AG09309 (cell line): Measurements from ENCODE around the gene NSMCE1.

Source experiments
- DNase-seq: peaks from one replicate; pipeline ENCODE4 v3.0.0-alpha.2; 2010; ENCODE audit warnings: low read depth
- H3K4me3 ChIP-seq: 2 replicates; pipeline ENCODE4 v1.5.1; 2011; ENCODE audit warnings: mild to moderate bottlenecking, low read depth, low read length, moderate library complexity; ENCODE audit not compliant: control insufficient read depth
- TF ChIP-seq, protein P1 (sequence below): IDR thresholded peaks from 2 replicates; pipeline ENCODE4 v1.5.1; 2011; ENCODE audit warnings: mild to moderate bottlenecking, low read depth, low read length, inconsistent platforms; ENCODE audit not compliant: insufficient read depth, control insufficient read depth; ENCODE audit errors: missing control alignments

The NSMCE1 gene

DNA sequence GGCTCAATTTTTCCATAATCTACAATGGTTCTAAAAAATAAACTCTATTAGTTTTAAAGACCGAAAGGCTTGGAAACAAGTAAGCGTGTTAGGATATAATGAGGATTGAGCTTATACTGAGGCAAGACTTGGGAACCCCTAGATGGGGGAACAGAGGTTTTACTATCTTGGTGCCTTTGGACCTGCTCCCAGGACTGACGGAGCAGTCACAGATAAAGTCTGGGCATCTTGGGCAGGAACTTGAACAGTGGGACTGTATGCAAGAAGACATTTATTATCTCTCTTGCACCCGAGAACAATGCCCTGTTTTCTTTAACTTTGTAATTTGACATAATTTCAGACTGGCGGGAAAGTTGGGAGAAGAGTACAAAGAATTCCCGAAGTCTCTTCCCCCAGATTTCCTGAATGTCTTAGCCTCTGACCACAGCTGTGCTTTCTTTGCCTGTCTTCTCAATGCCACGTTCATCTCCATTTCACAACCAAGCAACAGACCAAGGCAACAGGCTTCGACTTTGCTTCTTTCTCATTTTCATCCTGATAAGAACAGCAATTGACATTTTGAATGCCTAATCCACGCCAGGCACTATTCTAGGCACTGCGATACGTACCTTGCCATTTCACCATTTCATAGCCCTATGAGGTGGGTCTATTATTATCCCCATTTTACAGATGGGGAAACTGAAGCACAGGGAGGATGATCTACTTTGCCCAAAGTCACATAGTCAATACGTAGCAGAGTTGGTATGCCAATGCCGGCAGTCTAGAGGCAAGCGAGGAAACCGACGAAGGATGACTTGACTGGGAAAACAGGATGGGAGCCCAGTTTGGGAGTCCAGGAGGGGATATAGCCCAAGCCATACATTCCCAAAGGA is 42.2 kb upstream of the NSMCE1 start:
- no peak overlapping the region for H3K4me3 ChIP-seq
- TF ChIP-seq, protein P1, sequence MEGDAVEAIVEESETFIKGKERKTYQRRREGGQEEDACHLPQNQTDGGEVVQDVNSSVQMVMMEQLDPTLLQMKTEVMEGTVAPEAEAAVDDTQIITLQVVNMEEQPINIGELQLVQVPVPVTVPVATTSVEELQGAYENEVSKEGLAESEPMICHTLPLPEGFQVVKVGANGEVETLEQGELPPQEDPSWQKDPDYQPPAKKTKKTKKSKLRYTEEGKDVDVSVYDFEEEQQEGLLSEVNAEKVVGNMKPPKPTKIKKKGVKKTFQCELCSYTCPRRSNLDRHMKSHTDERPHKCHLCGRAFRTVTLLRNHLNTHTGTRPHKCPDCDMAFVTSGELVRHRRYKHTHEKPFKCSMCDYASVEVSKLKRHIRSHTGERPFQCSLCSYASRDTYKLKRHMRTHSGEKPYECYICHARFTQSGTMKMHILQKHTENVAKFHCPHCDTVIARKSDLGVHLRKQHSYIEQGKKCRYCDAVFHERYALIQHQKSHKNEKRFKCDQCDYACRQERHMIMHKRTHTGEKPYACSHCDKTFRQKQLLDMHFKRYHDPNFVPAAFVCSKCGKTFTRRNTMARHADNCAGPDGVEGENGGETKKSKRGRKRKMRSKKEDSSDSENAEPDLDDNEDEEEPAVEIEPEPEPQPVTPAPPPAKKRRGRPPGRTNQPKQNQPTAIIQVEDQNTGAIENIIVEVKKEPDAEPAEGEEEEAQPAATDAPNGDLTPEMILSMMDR, result no peak
- no peak for DNase-seq

- TF ChIP-seq, protein P1, result no peak
- H3K4me3 ChIP-seq, result no peak overlapping the region
- DNase-seq, result no peak
Measured at GRCh38 chr16:27308792-27309191, 40.2 kb upstream of the NSMCE1 start.

GRCh38 chr16:27305839-27306442 is 37.4 kb upstream of the NSMCE1 start:
- H3K4me3 ChIP-seq, result no peak overlapping the region
- TF ChIP-seq, protein P1, result no peak
- DNase-seq, result no peak

DNA sequence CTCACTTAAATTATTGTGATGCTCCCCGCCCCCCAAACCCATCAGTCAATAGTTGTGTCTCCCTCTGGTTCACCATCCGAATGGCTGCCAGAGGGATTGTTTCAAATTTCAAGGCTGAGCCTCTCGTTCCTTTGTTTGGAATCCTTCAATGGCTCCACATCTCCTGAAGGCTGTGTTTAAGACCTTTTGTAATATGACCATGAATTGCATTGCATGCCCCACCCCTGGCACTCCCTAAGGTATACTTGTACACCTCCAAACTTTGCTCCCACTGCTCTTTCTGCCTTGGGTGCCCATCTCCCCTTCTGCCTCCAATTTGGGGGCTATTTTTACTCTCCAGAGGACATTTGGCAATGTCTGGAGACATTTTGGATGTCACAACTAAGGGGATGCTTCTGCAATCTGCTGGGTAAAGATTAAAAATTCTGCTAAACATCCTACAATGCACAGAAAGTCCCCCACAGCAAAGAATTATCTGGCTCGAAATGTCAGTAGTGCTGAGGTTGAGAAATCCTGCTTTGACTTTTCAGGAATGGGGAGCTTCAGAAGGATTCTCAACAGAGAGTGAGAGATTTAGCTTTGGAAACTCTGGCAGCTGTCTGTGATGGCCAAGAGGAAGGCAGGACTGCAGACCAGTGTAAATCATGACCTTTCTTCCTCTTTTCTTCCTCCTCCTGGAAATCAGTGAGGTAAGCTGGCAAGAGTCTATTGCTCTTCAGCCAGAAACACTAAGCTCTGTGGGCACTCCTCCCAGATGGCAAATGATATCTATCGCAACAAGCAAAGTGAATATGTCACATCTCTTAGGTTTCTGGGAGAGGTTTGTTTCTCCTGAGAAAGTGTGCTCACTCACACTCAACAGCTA is 36.5 kb upstream of the NSMCE1 start:
- no peak overlapping the region for H3K4me3 ChIP-seq
- TF ChIP-seq, protein P1, result no peak
- DNase-seq, result no peak

GRCh38 chr16:27304102-27304501 is 35.5 kb upstream of the NSMCE1 start:
- TF ChIP-seq, protein P1, result no peak
- H3K4me3 ChIP-seq, result no peak overlapping the region
- DNase-seq, result no peak
